Right kidney (tissue), 9 donors: ENCODE measurements around the gene TMEM121.

Experiments
- DNase-seq: peaks from one replicate; pipeline ENCODE4 v3.0.0-alpha.2; 2016
- long read RNA-seq, 8 donors: transcript quantifications; one replicate each; lab custom pipeline, GENCODE V29; 2026

The TMEM121 gene
- long read RNA-seq, donor 1, transcript TMEM121-201 (2 exons, 1,532 nt): major isoform, 6 of 6 reads
- long read RNA-seq, donor 1, partial matches to known transcripts: 0 of 6 reads
- long read RNA-seq, donor 1, other reads (novel, unspliced or antisense): 0 of 6 reads
- long read RNA-seq, donor 2, partial matches to known transcripts: 0 of 1 reads
- long read RNA-seq, donor 2, other reads (novel, unspliced or antisense): 0 of 1 reads
- long read RNA-seq, donor 3, partial matches to known transcripts: 0 of 1 reads
- long read RNA-seq, donor 3, other reads (novel, unspliced or antisense): 0 of 1 reads
- long read RNA-seq, donor 4, transcript TMEM121-201 (2 exons, 1,532 nt): major isoform, 5 of 5 reads
- long read RNA-seq, donor 4, partial matches to known transcripts: 0 of 5 reads
- long read RNA-seq, donor 4, other reads (novel, unspliced or antisense): 0 of 5 reads
- long read RNA-seq, donor 5: 0 reads
- long read RNA-seq, donor 6: 0 reads
- long read RNA-seq, donor 7: 0 reads
- long read RNA-seq, donor 8, partial matches to known transcripts: 0 of 2 reads
- long read RNA-seq, donor 8, other reads (novel, unspliced or antisense): 0 of 2 reads

- DNase-seq: peak; percentile 63
Measured at GRCh38 chr14:105525861-105526775, at the start of gene TMEM121. TMEM121 (plus strand) TSS chr14:105526583; CDS start chr14:105528835, 2,252 bp downstream.

DNA sequence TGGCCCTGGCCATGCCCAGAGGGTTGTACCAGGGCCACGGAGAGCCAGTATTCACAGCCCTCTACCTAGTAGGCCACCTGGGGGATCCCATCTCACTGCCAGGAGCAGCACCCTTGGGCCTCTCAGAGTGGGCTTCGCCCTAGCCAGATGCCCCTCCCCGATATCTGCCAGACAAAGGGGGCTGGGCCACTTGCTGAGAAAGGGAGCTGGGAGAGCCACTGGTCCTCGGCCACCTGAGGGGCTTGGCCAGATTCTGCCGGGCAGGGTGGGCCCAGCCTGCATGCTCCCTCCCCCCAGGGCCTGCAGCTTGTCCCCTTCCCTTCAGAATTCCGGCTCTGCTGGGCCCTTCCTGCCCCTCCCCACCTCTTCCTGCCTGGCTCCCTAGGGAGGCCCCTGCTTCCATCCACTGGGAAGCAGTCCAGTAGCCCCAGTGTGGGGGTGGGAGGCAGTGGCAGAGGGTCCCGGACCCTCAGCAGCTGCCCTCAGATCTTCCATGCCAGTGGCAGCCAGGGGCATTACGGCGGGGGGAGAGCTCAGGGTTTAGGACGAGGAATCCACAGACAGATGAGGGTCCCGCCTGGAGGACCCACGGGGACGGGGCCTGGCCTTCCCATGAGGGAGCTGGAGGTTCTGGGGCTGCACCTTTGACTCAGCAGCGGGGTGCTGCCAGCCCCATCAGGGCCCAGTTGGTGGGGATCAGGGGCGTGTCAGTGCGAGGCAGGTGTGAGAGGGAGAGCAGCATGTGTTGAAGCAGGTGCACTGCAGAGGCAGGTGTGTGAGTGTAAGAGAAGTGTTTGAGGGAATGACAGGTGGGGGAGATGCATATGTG is 49.3 kb upstream of the TMEM121 start:
- peak; percentile 58 for DNase-seq

GRCh38 chr14:105477660-105478397 is 48.6 kb upstream of the TMEM121 start:
- peak; percentile 39 for DNase-seq

DNA sequence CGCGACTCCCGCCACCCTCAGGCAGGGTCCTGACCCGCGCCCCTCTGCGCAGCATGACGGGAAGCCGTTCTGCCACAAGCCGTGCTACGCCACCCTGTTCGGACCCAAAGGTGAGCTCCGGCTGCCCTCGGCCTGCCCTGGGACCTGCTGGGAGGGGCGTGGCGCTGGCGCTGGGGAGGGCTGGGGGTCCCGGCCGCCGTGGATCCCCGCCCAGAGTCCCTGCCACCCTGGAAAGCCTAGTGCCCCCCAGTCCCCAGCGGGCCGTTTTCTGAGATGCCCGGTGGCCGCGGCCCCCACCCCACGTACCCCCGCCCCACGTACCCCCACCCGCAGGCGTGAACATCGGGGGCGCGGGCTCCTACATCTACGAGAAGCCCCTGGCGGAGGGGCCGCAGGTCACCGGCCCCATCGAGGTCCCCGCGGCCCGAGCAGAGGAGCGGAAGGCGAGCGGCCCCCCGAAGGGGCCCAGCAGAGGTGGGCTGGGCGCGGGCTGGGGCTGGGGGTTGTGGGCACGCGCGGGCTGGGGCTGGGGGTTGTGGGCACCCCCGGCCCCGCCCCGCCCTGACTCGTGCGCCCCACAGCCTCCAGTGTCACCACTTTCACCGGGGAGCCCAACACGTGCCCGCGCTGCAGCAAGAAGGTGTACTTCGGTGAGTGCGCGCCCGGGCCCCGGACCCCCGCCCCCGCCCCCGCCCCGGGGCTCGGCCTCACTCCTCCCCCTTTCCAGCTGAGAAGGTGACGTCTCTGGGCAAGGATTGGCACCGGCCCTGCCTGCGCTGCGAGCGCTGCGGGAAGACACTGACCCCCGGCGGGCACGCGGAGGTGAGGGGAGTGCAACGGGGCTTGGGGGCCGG is 47.8 kb upstream of the TMEM121 start:
- no peak for DNase-seq

DNA sequence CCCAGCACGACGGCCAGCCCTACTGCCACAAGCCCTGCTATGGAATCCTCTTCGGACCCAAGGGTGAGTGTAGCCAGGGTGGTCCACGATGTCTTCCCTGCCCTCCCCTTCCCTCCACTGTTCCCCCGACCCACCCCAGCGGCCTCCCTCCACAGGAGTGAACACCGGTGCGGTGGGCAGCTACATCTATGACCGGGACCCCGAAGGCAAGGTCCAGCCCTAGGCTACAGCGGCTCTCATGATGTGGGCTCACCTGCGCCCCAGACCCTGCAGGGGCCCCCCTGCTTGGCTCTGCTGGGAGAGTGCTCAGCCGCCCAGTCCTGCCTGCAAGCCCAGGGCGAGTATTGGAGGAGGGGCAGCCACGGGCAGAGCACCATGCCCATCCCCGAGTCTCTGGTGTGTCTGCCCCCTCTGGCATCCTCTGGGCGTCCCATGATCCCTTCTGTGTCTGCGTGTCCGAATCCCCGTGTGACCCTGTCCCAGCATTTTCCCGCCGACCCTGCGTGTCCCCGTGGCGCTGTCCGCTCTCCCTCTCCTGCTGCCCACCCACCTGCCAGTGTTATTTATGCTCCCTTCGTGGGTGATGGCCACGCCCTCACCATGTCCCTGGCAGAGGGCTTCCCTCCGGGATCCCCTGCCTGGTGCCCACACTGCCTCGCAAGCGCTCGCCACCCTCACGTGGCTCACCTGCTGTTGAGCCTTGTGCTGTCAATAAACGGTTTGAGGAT is 46.8 kb upstream of the TMEM121 start:
- no peak for DNase-seq

- DNase-seq: no peak
Measured at GRCh38 chr14:105480199-105480746, 46.1 kb upstream of the TMEM121 start.

DNA sequence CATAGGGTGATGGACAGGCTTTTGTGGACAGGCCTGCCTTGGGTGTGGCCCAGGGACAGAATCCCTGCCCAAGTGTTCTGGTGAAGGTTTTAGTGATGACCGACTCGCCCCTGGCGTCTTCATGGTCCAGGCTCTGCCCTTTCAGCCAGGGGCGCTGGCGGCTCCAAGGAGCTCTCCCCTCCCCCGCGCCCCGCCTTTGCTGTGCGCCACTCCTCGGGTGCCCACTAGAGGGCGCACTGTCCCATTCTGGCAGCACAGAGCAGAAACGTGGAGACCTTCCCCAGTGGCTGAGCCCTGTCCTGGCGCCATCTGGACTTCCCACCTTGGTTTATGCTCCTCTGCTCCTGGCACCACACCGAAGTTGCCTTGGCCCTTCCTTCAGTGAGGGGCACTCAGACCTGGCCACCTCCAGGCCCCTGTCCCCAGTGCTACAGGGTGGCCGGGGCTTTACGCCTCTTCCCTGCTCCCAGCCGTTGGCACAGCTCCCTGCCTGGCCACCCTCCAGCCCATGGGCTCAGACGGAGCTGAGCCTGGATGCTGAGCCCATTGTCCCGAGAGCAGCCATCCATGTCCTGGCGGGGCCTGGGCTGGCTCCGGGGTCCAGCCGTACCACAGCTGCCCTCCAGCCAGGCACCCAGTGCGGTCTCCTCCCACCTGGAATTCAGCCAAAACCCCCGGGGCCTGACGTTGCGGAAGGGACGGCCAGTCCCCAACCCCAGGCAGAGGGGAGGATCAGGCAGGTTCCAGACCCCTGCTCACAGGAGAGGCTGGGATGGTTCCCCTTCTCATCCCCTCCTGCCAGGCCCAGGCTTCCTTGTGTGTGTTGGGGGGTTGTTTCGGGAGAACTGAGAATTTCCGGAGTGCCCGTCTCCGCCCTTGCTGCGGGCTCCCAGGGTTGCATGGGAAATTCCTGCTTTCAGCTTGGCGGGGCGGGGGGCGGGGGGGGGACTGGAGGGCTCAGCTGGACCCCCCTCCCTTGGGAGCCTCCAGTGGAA is 45.3 kb upstream of the TMEM121 start:
- DNase-seq: peak; percentile 96

GRCh38 chr14:105481886-105482457 is 44.4 kb upstream of the TMEM121 start:
- DNase-seq: peak; percentile 87

- DNase-seq: no peak
Measured at GRCh38 chr14:105482486-105483110, 43.8 kb upstream of the TMEM121 start.

DNA sequence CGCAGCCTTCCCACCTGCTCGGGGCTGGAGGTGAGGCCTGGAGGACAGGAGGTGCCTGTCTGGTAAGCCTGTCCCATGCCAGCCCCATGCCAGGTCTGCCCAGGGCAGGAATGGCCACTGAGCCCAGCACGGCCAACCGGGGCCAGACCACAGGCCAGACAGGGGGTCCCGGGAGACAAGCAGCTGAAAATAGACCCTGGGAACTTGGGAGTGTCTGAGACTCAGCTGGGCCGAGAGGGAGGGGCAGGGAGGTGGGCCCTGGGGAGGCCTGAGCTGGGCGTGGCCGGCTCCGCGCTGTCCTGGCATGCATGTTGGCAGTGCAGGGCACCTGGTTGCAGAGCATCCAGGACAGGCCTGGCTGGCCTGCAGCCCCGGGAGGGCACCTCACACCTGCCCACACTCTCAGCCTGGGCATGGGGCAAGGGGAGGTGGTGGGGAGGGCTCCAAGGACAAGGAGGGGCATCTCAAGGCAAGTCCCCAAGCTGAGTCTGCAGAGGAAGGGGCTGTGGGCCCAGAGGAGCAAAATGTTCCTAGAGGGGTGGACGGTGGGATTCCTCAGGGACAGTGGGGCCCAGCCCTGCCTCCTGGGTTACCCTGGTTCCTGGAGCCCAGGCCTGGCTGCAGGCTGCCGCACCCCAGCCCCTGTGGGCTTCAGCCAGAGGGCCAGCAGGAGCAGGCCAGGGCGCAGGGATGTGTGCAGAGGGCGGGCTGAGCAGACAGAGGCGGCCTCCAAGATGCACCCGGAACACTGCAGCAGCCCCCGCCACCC is 42.9 kb upstream of the TMEM121 start:
- DNase-seq: no peak

DNA sequence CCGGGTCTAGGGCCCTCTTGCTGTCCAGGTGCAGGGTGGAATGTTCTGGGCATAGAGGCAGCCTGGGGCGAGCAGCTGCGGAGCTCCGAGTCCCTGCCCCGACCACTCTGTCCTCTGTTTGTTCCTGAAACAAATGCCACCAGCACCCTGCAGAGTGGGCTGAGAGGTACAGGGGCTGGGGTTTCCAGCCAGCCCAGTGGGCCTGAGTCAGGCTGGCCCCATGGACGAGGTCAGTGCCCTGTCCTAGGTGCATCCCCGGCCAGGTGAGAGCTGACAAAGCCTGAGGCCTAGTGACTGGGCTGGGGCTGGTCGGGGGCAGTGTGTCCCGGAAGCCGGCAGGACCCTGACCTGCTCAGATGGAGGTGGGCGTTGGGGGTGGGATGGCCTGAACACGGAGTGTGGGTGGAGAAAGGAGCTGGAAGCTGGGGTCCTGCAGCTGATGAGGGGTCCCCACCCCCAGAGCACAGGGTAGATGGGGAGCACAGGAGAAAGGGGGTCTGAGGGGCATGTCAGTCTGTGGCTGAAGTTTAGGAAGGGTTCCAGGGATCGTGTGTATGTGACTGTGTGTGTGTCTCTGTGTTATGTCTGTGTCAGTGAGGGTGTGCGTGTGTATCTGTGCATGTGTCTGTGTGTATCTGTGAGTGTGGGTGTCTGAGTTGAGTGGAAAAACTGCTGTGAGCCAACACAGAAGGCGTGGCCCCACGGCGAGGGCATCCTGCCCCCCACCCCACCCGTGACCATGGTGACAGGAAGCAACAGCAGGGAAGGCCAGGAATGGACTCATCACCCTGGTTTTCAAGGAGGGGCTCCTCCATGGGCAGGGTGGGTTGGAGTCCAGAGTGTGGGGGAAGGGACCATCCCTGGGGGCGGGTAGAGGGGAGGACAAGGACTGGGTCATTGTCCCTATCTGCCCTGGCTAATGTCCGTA is 42.0 kb upstream of the TMEM121 start:
- DNase-seq: no peak

- no peak for DNase-seq
Measured at GRCh38 chr14:105484997-105485393, 41.4 kb upstream of the TMEM121 start.

DNA sequence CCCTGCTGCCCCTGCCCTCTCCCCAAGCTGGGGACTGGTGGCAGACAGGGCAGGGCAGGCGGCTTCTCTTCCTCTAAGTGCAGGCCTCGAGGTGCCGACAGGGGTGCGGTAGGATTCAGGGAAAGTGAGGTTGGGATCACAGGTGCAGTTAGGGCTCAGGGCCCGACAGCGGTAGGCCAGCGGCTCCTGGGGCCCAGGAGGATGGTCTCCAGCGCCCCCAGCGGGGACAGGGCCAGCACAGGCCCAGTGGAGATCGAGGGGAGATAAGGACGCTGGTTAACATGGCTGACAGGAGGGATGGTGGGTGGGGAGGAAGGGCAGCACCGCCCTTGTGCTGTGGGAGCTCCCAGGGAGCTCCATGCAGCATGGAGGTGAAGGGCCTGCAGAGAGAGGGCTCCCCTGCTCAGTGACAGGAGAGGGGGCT is 40.6 kb upstream of the TMEM121 start:
- DNase-seq: peak; percentile 72

- no peak for DNase-seq
Measured at GRCh38 chr14:105486163-105486973, 40.0 kb upstream of the TMEM121 start, which contains the start of gene CRIP1. CRIP1 (plus strand) TSS chr14:105486886; CDS start chr14:105487260, 374 bp downstream.
